IMR-90 (cell line): ENCODE data around the gene NFAT5. TPM values are rescaled to one million over a fixed set of nuclear protein-coding genes. Genes with fewer than 3 reads are reported as not detected.

Experiments
- ATAC-seq: fragments of 200-7000 bp; cut with Tn5 transposase; 2 replicates; pipeline ENCODE4 v1.9.1; 2020; ENCODE audit warnings: low read depth, mild to moderate bottlenecking, moderate library complexity
- BruUV-seq: library from RNA; stranded (reverse); fragments of 400-500 nt; replicated peaks from 2 replicates; lab custom pipeline; 2021; lab: Mats Ljungman, UMichigan
- CTCF ChIA-PET: fragments of 300-600 bp; formaldehyde crosslinking; extraction: SDS; loops from one replicate; lab custom pipeline; 2021; ENCODE audit warnings: antibody characterized with exemption; lab: Yijun Ruan, JAX
- POLR2A ChIA-PET: fragments of 300-600 bp; sonication (Branson Sonifier 250); formaldehyde crosslinking; loops from one replicate; lab custom pipeline; 2022; ENCODE audit warnings: antibody characterized with exemption; ENCODE audit not compliant: unreplicated experiment; lab: Charles Lee
- DNase-seq: peaks from one replicate; pipeline ENCODE4 v3.0.0; 2013
- H2AFZ ChIP-seq: replicated peaks from 2 replicates; pipeline ENCODE3; 2013; ENCODE audit warnings: low read length, mild to moderate bottlenecking; ENCODE audit not compliant: poor library complexity
- H2AK5ac ChIP-seq: 2 replicates; pipeline ENCODE4 v1.6.1; 2013; ENCODE audit warnings: low read depth, low read length, inconsistent platforms
- H2AK9ac ChIP-seq: replicated peaks from 2 replicates; pipeline ENCODE3; 2013; ENCODE audit warnings: mild to moderate bottlenecking, low read depth, low read length, moderate library complexity; ENCODE audit not compliant: poor library complexity
- H2BK120ac ChIP-seq: 2 replicates; pipeline ENCODE4 v1.6.1; 2013; ENCODE audit warnings: low read depth, low read length, inconsistent platforms
- H2BK15ac ChIP-seq: 3 replicates; pipeline ENCODE4 v1.6.1; 2013; ENCODE audit warnings: low read depth, low read length, inconsistent platforms
- H2BK20ac ChIP-seq: 2 replicates; pipeline ENCODE4 v1.6.1; 2013; ENCODE audit warnings: low read depth, mild to moderate bottlenecking, inconsistent platforms, low read length, moderate library complexity
- H2BK5ac ChIP-seq: 2 replicates; pipeline ENCODE4 v1.6.1; 2013; ENCODE audit warnings: mild to moderate bottlenecking, low read depth, low read length, inconsistent platforms; ENCODE audit not compliant: poor library complexity, severe bottlenecking
- H3K14ac ChIP-seq: replicated peaks from 2 replicates; pipeline ENCODE4 v1.6.1; 2013; ENCODE audit warnings: low read depth, low read length, inconsistent platforms
- H3K18ac ChIP-seq: 2 replicates; pipeline ENCODE4 v1.6.1; 2013; ENCODE audit warnings: low read depth, low read length, control low read depth
- H3K23ac ChIP-seq: 2 replicates; pipeline ENCODE4 v1.6.1; 2013; ENCODE audit warnings: low read depth, low read length, inconsistent platforms
- H3K27ac ChIP-seq: 2 replicates; pipeline ENCODE4 v1.5.1; 2013; ENCODE audit warnings: mild to moderate bottlenecking, control low read depth, low read length; ENCODE audit not compliant: insufficient read depth
- H3K27me3 ChIP-seq: 2 replicates; pipeline ENCODE4 v1.6.1; 2013; ENCODE audit warnings: low read length; ENCODE audit not compliant: control insufficient read depth, insufficient read depth
- H3K36me3 ChIP-seq: 2 replicates; pipeline ENCODE4 v1.6.1; 2013; ENCODE audit warnings: low read length, mixed read lengths; ENCODE audit not compliant: control insufficient read depth, insufficient read depth
- H3K4ac ChIP-seq: 2 replicates; pipeline ENCODE4 v1.6.1; 2013; ENCODE audit warnings: low read depth, low read length, inconsistent platforms
- H3K4me1 ChIP-seq: 2 replicates; pipeline ENCODE4 v1.6.1; 2013; ENCODE audit warnings: low read length, mixed read lengths; ENCODE audit not compliant: control insufficient read depth, insufficient read depth
- H3K4me2 ChIP-seq: 2 replicates; pipeline ENCODE4 v1.6.1; 2013; ENCODE audit warnings: low read depth, mild to moderate bottlenecking, control low read depth, low read length, moderate library complexity
- H3K4me3 ChIP-seq: 2 replicates; pipeline ENCODE4 v1.5.1; 2013; ENCODE audit warnings: low read depth, mild to moderate bottlenecking, control low read depth, low read length, moderate library complexity; ENCODE audit not compliant: insufficient read depth
- H3K56ac ChIP-seq: 2 replicates; pipeline ENCODE4 v1.6.1; 2013; ENCODE audit warnings: low read length, inconsistent platforms; ENCODE audit not compliant: insufficient read depth; ENCODE audit errors: extremely low read depth
- H3K79me1 ChIP-seq, 2 experiments: 2 replicates each; pipeline ENCODE4 v1.6.1; 2013; ENCODE audit warnings: low read length in 2 of 2, inconsistent platforms in 1 of 2, low read depth in 1 of 2
- H3K9ac ChIP-seq: 2 replicates; pipeline ENCODE4 v1.6.1; 2013; ENCODE audit warnings: low read depth, low read length, control low read depth
- H3K9me1 ChIP-seq: 2 replicates; pipeline ENCODE4 v1.6.1; 2013; ENCODE audit warnings: low read length, inconsistent platforms; ENCODE audit not compliant: insufficient read depth
- H3K9me3 ChIP-seq: 2 replicates; pipeline ENCODE4 v1.6.1; 2013; ENCODE audit warnings: low read length; ENCODE audit not compliant: control insufficient read depth, insufficient read depth
- H4K20me1 ChIP-seq: 2 replicates; pipeline ENCODE4 v1.6.1; 2013; ENCODE audit warnings: low read length, inconsistent platforms; ENCODE audit not compliant: insufficient read depth
- H4K5ac ChIP-seq: 2 replicates; pipeline ENCODE4 v1.6.1; 2013; ENCODE audit warnings: mild to moderate bottlenecking, low read depth, low read length, control low read depth
- H4K8ac ChIP-seq, 2 experiments: 2 replicates each; pipeline ENCODE4 v1.6.1; 2013; ENCODE audit warnings: low read depth in 2 of 2, low read length in 2 of 2, control low read depth in 1 of 2, inconsistent platforms in 1 of 2
- H4K91ac ChIP-seq: 2 replicates; pipeline ENCODE4 v1.6.1; 2013; ENCODE audit warnings: low read depth, low read length, inconsistent platforms; ENCODE audit not compliant: insufficient read depth
- CEBPB ChIP-seq: IDR thresholded peaks from 2 replicates; pipeline ENCODE4 v1.6.1; 2012; ENCODE audit warnings: low read depth, low read length, improper control_type of control experiment
- FOS ChIP-seq: fragments of 150-350 bp; IDR thresholded peaks from 2 replicates; pipeline ENCODE4 v1.6.1; 2016; ENCODE audit warnings: low read depth, low read length
- RFX5 ChIP-seq: IDR thresholded peaks from 2 replicates; pipeline ENCODE4 v1.8.0; 2012; ENCODE audit warnings: low read depth, mild to moderate bottlenecking, low read length, moderate library complexity
- SMC3 ChIP-seq: fragments of 150-350 bp; IDR thresholded peaks from 2 replicates; pipeline ENCODE4 v1.6.1; 2016; ENCODE audit warnings: low read depth, mild to moderate bottlenecking, antibody characterized with exemption, low read length, moderate library complexity
- WGBS, 2 experiments: methylation state at CpG; one replicate each; pipeline versions ENCODE4 v1.1.5 to v1.1.7; 2013; ENCODE audit warnings: missing lambda C conversion rate in 2 of 2; ENCODE audit not compliant: insufficient read length in 1 of 2; ENCODE audit errors: extremely low coverage in 2 of 2; 5-methylcytosine and 5-hydroxymethylcytosine counted together
- dilution Hi-C: fragments of 300-500 bp; cut with HindIII; formaldehyde crosslinking; loops from one replicate; pipeline ENCODE4 v1.14.3; 2018; ENCODE audit warnings: low sequenced_read_pairs; ENCODE audit not compliant: unreplicated experiment
- in situ Hi-C: fragments of 300-500 bp; cut with MboI; formaldehyde crosslinking; loops from 3 replicates; pipeline ENCODE4 v1.14.3; 2019; ENCODE audit warnings: low sequenced_read_pairs, inconsistent platforms, mixed read lengths
- intact Hi-C: fragments of 100-400 bp; cut with micrococcal nuclease; formaldehyde crosslinking; loops from 2 replicates; pipeline ENCODE4 v1.10.0; 2022
- polyA plus RNA-seq, 3 experiments: library from polyadenylated mRNA; depleted of rRNA; stranded (reverse); fragments of >200 nt; gene quantifications; 2 replicates each; pipeline ENCODE4 v1.2.3, GENCODE V29; 2012; ENCODE audit warnings: low replicate concordance in 1 of 3
- total RNA-seq: library from RNA; depleted of rRNA; stranded (reverse); fragments of >200 nt; gene quantifications from 2 replicates; pipeline ENCODE4 v1.2.3, GENCODE V29; 2012
- TF ChIP-seq, protein P1 (sequence below): fragments of 150-350 bp; IDR thresholded peaks from 2 replicates; pipeline ENCODE4 v1.6.1; 2016; ENCODE audit warnings: low read depth, mild to moderate bottlenecking, low read length, moderate library complexity, borderline replicate concordance

The NFAT5 gene
- total and polyA plus RNA-seq, 2 of the 4 experiments (the other 2 are of a cell fraction) = 10.9 to 20.1 TPM

GRCh38 chr16:69741519-69741918 is 175.8 kb downstream of the NFAT5 start:
- no peak overlapping the region for H3K4ac ChIP-seq
- no peak overlapping the region for H3K18ac ChIP-seq
- no peak overlapping the region for H3K4me3 ChIP-seq
- H3K9ac ChIP-seq = no peak overlapping the region
- H3K36me3 ChIP-seq = peaks cover 52% of the 10 kb centered on the region
- H2BK20ac ChIP-seq = no peak overlapping the region
- peaks cover 23 to 40% of the 10 kb centered on the region in 2 experiments for H3K79me1 ChIP-seq
- no peak overlapping the region for H3K56ac ChIP-seq
- DNase-seq (peak; percentile 67), ATAC-seq (peak; percentile 54)
- dilution Hi-C loops = no loop called here
- intact Hi-C loops = no loop called here
- H3K23ac ChIP-seq = no peak overlapping the region
- H2AK9ac ChIP-seq = no peak overlapping the region
- BruUV-seq = no TSS peak
- H2BK120ac ChIP-seq = no peak overlapping the region
- peaks cover 11% of the 10 kb centered on the region; the same call in 1 of the 2 replicates for H3K9me1 ChIP-seq
- no peak overlapping the region for H2BK15ac ChIP-seq
- POLR2A ChIA-PET = no interaction called here
- peaks cover 6% of the 10 kb centered on the region; the same call in 1 of the 2 replicates for H4K20me1 ChIP-seq
- H3K4me2 ChIP-seq = no peak overlapping the region
- H3K27ac ChIP-seq = no peak overlapping the region
- WGBS, 2 experiments = no CpG with 5 or more reads among the region's 8 CpGs
- H3K4me1 ChIP-seq = peaks cover 2% of the 10 kb centered on the region; the same call in 1 of the 2 replicates
- H4K8ac ChIP-seq = no peak overlapping the region
- in situ Hi-C loops = no loop called here
- TF ChIP-seq SMC3 = no peak
- peak; percentile 21; the same call in 1 of the 2 replicates for TF ChIP-seq RFX5
- TF ChIP-seq FOS = 0 out of 2 replicates have a peak, but pooled peaks have one; percentile 2
- TF ChIP-seq, protein P1, sequence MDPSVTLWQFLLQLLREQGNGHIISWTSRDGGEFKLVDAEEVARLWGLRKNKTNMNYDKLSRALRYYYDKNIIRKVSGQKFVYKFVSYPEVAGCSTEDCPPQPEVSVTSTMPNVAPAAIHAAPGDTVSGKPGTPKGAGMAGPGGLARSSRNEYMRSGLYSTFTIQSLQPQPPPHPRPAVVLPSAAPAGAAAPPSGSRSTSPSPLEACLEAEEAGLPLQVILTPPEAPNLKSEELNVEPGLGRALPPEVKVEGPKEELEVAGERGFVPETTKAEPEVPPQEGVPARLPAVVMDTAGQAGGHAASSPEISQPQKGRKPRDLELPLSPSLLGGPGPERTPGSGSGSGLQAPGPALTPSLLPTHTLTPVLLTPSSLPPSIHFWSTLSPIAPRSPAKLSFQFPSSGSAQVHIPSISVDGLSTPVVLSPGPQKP = no peak
- TF ChIP-seq CEBPB = peak; percentile 35
- H3K9me3 ChIP-seq = no peaks in the 10 kb centered on the region
- no peak overlapping the region for H4K5ac ChIP-seq
- no peak overlapping the region for H2AK5ac ChIP-seq
- H3K27me3 ChIP-seq = no peaks in the 10 kb centered on the region
- H4K91ac ChIP-seq = no peak overlapping the region
- no peak overlapping the region for H2AFZ ChIP-seq
- H2BK5ac ChIP-seq = no peak overlapping the region
- no peak overlapping the region for H3K14ac ChIP-seq
- CTCF ChIA-PET = no interaction called here
